Sigmoid colon (tissue), 3 donors: Measurements from ENCODE around the gene RAC2.

Experiments
- CTCF ChIP-seq, 4 experiments: fragments of 450-650 bp in 3 of 4; fragments of 200-600 bp in 1 of 4; IDR thresholded peaks; one replicate each; pipeline ENCODE4 v1.5.1; 2016 to 2019; ENCODE audit warnings: antibody characterized with exemption in 4 of 4, mild to moderate bottlenecking in 3 of 4, moderate library complexity in 2 of 4
- POLR2A ChIP-seq, 2 donors: fragments of 450-650 bp; IDR thresholded peaks; one replicate each; pipeline ENCODE4 v1.6.1; 2016; ENCODE audit warnings: antibody characterized with exemption in 2 of 2, mild to moderate bottlenecking in 2 of 2, moderate library complexity in 2 of 2

GRCh38 chr22:37226514-37226913 lies 17.6 kb downstream of the RAC2 start:
- TF ChIP-seq CTCF (IDR thresholded peaks at IDR 0.05) (no peak), POLR2A (IDR thresholded peaks at IDR 0.05) (no peak)
